GM13976 (cell line): ENCODE data around the gene BCL10.
"Not testable (repeated sequence)": the region's sequence is repeated elsewhere in the genome, so short reads cannot be mapped to it uniquely, and the experiment has no call there.

Experiments
- DNase-seq: peaks from one replicate; pipeline ENCODE4 v3.0.0; 2012; ENCODE audit warnings: low spot score
- in situ Hi-C: fragments of 300-500 bp; cut with MboI; formaldehyde crosslinking; loops from one replicate; pipeline ENCODE4 v1.12.0; 2022; ENCODE audit warnings: low sequenced_read_pairs, mixed read lengths, inconsistent platforms; ENCODE audit not compliant: unreplicated experiment
- TF ChIP-seq, protein P1 (sequence below): IDR thresholded peaks from 2 replicates; pipeline ENCODE4 v1.5.1; 2012; ENCODE audit warnings: borderline replicate concordance, mild to moderate bottlenecking; ENCODE audit not compliant: insufficient read depth; ENCODE audit errors: extremely low read depth, missing control alignments, control extremely low read depth

BCL10 gene

DNA sequence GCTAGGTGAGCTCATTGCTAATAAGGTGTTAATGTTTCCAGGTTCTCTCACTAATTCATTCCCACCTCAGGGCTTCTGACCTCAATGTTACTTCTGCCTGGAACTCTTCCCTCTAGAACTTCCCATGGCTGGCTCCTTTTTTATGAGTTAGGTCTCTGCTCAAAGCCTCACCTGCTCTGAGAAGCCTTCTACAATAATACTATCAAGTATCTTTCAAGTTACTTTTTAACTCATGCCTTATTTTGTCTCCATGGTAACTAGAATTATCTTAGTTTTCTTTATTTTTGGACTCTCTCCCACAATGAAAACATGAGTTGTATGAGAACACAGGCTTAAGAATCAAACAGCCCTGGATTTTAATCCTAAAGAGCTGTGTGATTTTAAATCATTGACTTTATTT is 13.4 kb downstream of the BCL10 start:
- DNase-seq, result no peak
- in situ Hi-C loops, result no loop called here
- TF ChIP-seq, protein P1, sequence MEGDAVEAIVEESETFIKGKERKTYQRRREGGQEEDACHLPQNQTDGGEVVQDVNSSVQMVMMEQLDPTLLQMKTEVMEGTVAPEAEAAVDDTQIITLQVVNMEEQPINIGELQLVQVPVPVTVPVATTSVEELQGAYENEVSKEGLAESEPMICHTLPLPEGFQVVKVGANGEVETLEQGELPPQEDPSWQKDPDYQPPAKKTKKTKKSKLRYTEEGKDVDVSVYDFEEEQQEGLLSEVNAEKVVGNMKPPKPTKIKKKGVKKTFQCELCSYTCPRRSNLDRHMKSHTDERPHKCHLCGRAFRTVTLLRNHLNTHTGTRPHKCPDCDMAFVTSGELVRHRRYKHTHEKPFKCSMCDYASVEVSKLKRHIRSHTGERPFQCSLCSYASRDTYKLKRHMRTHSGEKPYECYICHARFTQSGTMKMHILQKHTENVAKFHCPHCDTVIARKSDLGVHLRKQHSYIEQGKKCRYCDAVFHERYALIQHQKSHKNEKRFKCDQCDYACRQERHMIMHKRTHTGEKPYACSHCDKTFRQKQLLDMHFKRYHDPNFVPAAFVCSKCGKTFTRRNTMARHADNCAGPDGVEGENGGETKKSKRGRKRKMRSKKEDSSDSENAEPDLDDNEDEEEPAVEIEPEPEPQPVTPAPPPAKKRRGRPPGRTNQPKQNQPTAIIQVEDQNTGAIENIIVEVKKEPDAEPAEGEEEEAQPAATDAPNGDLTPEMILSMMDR, result no peak

DNA sequence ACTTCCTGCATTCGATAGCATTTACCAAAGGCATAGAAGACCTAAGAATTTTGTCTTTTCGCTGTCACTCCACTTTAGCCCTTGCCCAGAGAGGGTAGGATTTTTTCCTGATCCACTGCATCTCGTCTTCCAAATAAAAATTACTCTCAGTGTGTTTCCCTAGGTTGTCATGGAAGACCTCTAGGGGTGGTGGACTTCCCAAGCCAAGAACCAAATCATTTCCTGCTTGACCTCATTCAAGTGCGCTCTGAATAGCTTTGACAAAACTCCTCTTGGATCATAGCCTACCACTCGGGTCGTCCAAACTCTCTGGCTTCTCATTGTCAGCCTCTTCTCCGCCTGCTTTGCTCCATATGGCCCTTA is 16.5 kb downstream of the BCL10 start:
- no peak for DNase-seq
- in situ Hi-C loops, result no loop called here
- TF ChIP-seq, protein P1, result no peak

- in situ Hi-C loops, result no loop called here
- TF ChIP-seq, protein P1, result peak; percentile 92
- DNase-seq, result peak; percentile 94
Measured at GRCh38 chr1:85259118-85259911, 17.1 kb downstream of the BCL10 start, which contains the start of gene C1orf52. TSS of gene C1orf52 (minus strand) at chr1:85259662. CDS start at chr1:85259633, 29 bp downstream.

DNA sequence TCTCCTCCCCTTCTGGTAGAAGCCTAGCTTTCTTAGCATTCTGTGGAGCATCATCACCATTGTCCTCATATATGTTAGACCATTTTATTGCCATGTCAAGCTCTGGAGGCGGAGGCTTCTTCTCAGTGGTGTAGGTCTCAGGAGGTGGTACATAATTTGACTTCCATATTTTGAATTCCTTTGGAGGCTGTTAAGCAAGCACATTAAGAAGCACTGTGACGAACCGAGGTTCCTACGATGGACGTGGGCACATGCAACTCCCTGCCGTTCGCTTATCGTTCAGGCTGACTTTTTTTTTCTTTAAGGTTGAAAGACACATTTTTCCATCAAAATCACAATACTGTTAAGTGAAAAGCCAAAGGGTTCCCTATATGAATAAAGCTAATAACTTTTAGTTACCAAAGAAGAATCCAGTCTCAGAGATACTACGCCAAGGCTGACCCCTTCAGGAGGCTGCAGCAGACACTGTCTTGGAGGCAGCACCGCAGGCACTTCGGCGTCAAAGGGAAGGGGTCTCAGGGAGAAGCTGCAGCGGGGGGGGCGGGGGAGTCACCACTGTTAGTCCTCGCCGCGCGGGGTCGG is 17.8 kb downstream of the BCL10 start:
- DNase-seq, result no peak
- TF ChIP-seq, protein P1, result no peak
- in situ Hi-C loops, result no loop called here

- in situ Hi-C loops, result loop anchor here (10.0 kb wide), 2 partner anchors 134 to 304 kb away; no protein-coding TSS in a partner anchor
- DNase-seq, result not testable (repeated sequence)
Measured at GRCh38 chr1:85249042-85249441, 27.4 kb downstream of the BCL10 start.

- TF ChIP-seq, protein P1, result no peak
Measured at GRCh38 chr1:85245891-85246290, 30.5 kb downstream of the BCL10 start.

DNA sequence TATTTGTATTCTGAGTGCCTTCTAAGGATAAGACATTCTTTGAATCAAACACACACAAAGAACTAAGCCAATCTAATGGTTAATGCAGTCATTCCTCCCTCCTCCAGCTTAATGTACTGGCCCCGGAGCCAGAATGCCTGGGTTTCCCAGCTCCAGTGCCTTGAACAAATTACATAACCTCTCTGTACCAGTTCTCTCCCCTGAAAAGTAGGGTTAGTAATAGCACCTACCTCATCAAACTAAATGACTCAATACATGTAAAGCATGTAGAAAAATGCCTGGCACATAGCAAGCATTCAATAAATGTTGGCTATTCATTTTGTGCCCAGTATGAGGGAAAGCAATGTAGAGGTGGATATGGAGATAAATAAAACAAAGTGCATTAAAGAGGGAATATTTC is 31.0 kb downstream of the BCL10 start:
- DNase-seq, result no peak
- TF ChIP-seq, protein P1, result no peak
- in situ Hi-C loops, result loop anchor here (10.0 kb wide), 2 partner anchors 131 to 301 kb away; no protein-coding TSS in a partner anchor

More at GRCh38 chr1:85245891-85246290, 30.5 kb downstream of the BCL10 start:
- no peak for DNase-seq
- in situ Hi-C loops, result loop anchor here (10.0 kb wide), 2 partner anchors 131 to 301 kb away; no protein-coding TSS in a partner anchor
